ENCODE data around the gene POU2F2.

DNA sequence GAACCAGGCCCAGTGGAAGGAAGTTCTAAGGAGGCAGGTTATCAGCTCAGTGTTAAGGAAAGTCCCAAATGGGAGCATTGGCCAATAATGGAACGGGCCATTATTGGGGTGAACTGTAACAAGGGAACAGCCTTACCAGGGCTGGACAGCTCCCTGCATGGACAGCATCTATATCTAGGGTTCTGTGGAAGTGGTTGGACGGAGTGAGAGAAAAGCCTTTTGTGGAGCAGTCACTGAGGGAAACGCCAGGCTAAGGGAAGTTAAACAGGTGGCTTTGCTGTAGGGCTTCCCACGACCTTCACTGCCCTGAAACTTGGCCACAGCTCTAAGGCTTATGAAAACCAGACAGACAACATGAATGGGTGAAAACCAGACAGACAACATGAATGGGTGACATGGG, 17.0 kb downstream of the POU2F2 start:
- no peak for TF ChIP-seq TAF1 (IDR thresholded peaks at IDR 0.05; ENCODE audit: borderline replicate concordance, low read depth, low read length)
- TF ChIP-seq, protein P1, sequence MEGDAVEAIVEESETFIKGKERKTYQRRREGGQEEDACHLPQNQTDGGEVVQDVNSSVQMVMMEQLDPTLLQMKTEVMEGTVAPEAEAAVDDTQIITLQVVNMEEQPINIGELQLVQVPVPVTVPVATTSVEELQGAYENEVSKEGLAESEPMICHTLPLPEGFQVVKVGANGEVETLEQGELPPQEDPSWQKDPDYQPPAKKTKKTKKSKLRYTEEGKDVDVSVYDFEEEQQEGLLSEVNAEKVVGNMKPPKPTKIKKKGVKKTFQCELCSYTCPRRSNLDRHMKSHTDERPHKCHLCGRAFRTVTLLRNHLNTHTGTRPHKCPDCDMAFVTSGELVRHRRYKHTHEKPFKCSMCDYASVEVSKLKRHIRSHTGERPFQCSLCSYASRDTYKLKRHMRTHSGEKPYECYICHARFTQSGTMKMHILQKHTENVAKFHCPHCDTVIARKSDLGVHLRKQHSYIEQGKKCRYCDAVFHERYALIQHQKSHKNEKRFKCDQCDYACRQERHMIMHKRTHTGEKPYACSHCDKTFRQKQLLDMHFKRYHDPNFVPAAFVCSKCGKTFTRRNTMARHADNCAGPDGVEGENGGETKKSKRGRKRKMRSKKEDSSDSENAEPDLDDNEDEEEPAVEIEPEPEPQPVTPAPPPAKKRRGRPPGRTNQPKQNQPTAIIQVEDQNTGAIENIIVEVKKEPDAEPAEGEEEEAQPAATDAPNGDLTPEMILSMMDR (IDR thresholded peaks at IDR 0.05): no peak
- TF ChIP-seq, protein P2, sequence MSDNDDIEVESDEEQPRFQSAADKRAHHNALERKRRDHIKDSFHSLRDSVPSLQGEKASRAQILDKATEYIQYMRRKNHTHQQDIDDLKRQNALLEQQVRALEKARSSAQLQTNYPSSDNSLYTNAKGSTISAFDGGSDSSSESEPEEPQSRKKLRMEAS (IDR thresholded peaks at IDR 0.05; ENCODE audit: low read depth): no peak
- no peak for TF ChIP-seq POLR2AphosphoS5 (IDR thresholded peaks at IDR 0.05; ENCODE audit: low read depth, low read length)
- TF ChIP-seq JUND (IDR thresholded peaks at IDR 0.05): no peak

Data from SK-N-SH (cell line).